Fibroblast of the aortic adventitia (primary cell): Measurements from ENCODE around the gene DIP2B. TPM values are rescaled to one million over a fixed set of nuclear protein-coding genes. Genes with fewer than 3 reads are reported as not detected.
A peak's percentile ranks its signal among the peaks of the same experiment; 100 is the strongest.

ENCODE experiments used
- DNase-seq: peaks from one replicate; pipeline ENCODE4 v3.0.0-alpha.2; 2010; ENCODE audit warnings: low read depth
- H3K4me3 ChIP-seq: 2 replicates; pipeline ENCODE4 v1.5.1; 2011; ENCODE audit warnings: low read depth, mild to moderate bottlenecking, control low read depth, low read length, moderate library complexity
- CTCF ChIP-seq: IDR thresholded peaks from 2 replicates; pipeline ENCODE4 v1.5.1; 2011; ENCODE audit warnings: mild to moderate bottlenecking, low read length, control low read depth, inconsistent platforms; ENCODE audit not compliant: insufficient read depth
- total RNA-seq: library from RNA; depleted of rRNA; stranded (reverse); fragments of >200 nt; gene quantifications from 2 replicates; pipeline ENCODE4 v1.2.3, GENCODE V29; 2012; ENCODE audit warnings: low replicate concordance

DIP2B gene
- total RNA-seq, 1 donor = 26.7 TPM

- no peak for TF ChIP-seq CTCF
- DNase-seq = no peak
- H3K4me3 ChIP-seq = no peak overlapping the region
Measured at GRCh38 chr12:50557421-50557820, 52.6 kb downstream of the DIP2B start.

- H3K4me3 ChIP-seq = no peak overlapping the region
- DNase-seq = no peak
- TF ChIP-seq CTCF = no peak
Measured at GRCh38 chr12:50558970-50559369, 54.2 kb downstream of the DIP2B start.

GRCh38 chr12:50562520-50563433 is 58.0 kb downstream of the DIP2B start:
- TF ChIP-seq CTCF = no peak
- no peak overlapping the region for H3K4me3 ChIP-seq
- DNase-seq = no peak

GRCh38 chr12:50563434-50563787 is 58.6 kb downstream of the DIP2B start:
- no peak overlapping the region for H3K4me3 ChIP-seq
- DNase-seq = no peak
- TF ChIP-seq CTCF = no peak

GRCh38 chr12:50564237-50564947 is 59.6 kb downstream of the DIP2B start:
- TF ChIP-seq CTCF = no peak
- peak; percentile 43 for DNase-seq
- no peak overlapping the region for H3K4me3 ChIP-seq

- no peak overlapping the region for H3K4me3 ChIP-seq
- TF ChIP-seq CTCF = no peak
- DNase-seq = no peak
Measured at GRCh38 chr12:50564948-50565297, 60.1 kb downstream of the DIP2B start.
